ENCODE data around the gene CUEDC1. TPM values are rescaled to one million over a fixed set of nuclear protein-coding genes. Genes with fewer than 3 reads are reported as not detected.
"Not testable (repeated sequence)": the region's sequence is repeated elsewhere in the genome, so short reads cannot be mapped to it uniquely, and the experiment has no call there.

The CUEDC1 gene
- total RNA-seq, 4 donors from 2014 or later = 20.2 to 27.3 (median 24.6) TPM

GRCh38 chr17:57965521-57966160, 10.4 kb upstream of the CUEDC1 start:
- no peak overlapping the region for H3K27ac ChIP-seq
- in situ Hi-C loops (cut with MboI; ENCODE audit: low pct_ligation_motif_present in 1 of 4, low pct_unique_long_range_greater_than_20kb in 1 of 4, low sequenced_read_pairs in 3 of 4) = no loop called here
- intact Hi-C loops (cut with DNase I; ENCODE audit: low total_unique reads) = no loop called here
- no peak overlapping the region for H3K4me3 ChIP-seq
- WGBS, 2 donors (ENCODE audit: low coverage in 1 of 2) = 89 to 90% methylated on average over 4 to 26 of the region's 26 CpGs
- no peak for DNase-seq
- H3K4me1 ChIP-seq = no peaks in the 10 kb centered on the region
- H3K27me3 ChIP-seq = no peaks in the 10 kb centered on the region
- no peaks in the 10 kb centered on the region for H3K9me3 ChIP-seq
- H3K36me3 ChIP-seq = no peaks in the 10 kb centered on the region
- no peak for TF ChIP-seq POLR2A (IDR thresholded peaks at IDR 0.05)
- TF ChIP-seq EP300 (IDR thresholded peaks at IDR 0.05; ENCODE audit: low read depth) = no peak
- no peak for TF ChIP-seq CTCF (IDR thresholded peaks at IDR 0.05)
- no peak for TF ChIP-seq POLR2AphosphoS5 (IDR thresholded peaks at IDR 0.05)

- Histone ChIP-seq H3K4me3 (no peak overlapping the region), H3K36me3 (no peaks in the 10 kb centered on the region), H3K9me3 (no peaks in the 10 kb centered on the region), H3K27ac (no peak overlapping the region), H3K4me1 (no peaks in the 10 kb centered on the region), H3K27me3 (no peaks in the 10 kb centered on the region)
- no peak for DNase-seq
- intact Hi-C loops (cut with DNase I; ENCODE audit: low total_unique reads) (no loop called here), in situ Hi-C loops (cut with MboI; ENCODE audit: low pct_ligation_motif_present in 1 of 4, low pct_unique_long_range_greater_than_20kb in 1 of 4, low sequenced_read_pairs in 3 of 4) (no loop called here)
- WGBS, 2 donors (ENCODE audit: low coverage in 1 of 2) = 92 to 96% methylated on average over 6 of the region's 6 CpGs
- TF ChIP-seq POLR2AphosphoS5 (IDR thresholded peaks at IDR 0.05) = no peak
- TF ChIP-seq EP300 (IDR thresholded peaks at IDR 0.05; ENCODE audit: low read depth) = no peak
- TF ChIP-seq CTCF (IDR thresholded peaks at IDR 0.05) = no peak
- no peak for TF ChIP-seq POLR2A (IDR thresholded peaks at IDR 0.05)
Measured at GRCh38 chr17:57963149-57963511, 7.9 kb upstream of the CUEDC1 start.

GRCh38 chr17:57962279-57963148, 7.3 kb upstream of the CUEDC1 start:
- no peak overlapping the region for H3K27ac ChIP-seq
- H3K4me3 ChIP-seq = no peak overlapping the region
- TF ChIP-seq CTCF (IDR thresholded peaks at IDR 0.05) = no peak
- H3K27me3 ChIP-seq = no peaks in the 10 kb centered on the region
- WGBS, 2 donors (ENCODE audit: low coverage in 1 of 2) = 80 to 83% methylated on average over 4 to 8 of the region's 8 CpGs
- intact Hi-C loops (cut with DNase I; ENCODE audit: low total_unique reads) (no loop called here), in situ Hi-C loops (cut with MboI; ENCODE audit: low pct_ligation_motif_present in 1 of 4, low pct_unique_long_range_greater_than_20kb in 1 of 4, low sequenced_read_pairs in 3 of 4) (no loop called here)
- no peaks in the 10 kb centered on the region for H3K9me3 ChIP-seq
- no peak for DNase-seq
- H3K4me1 ChIP-seq = no peaks in the 10 kb centered on the region
- no peaks in the 10 kb centered on the region for H3K36me3 ChIP-seq

GRCh38 chr17:57959929-57960328, 4.7 kb upstream of the CUEDC1 start:
- H3K27me3 ChIP-seq = no peaks in the 10 kb centered on the region
- no peaks in the 10 kb centered on the region for H3K36me3 ChIP-seq
- no peak overlapping the region for H3K27ac ChIP-seq
- TF ChIP-seq POLR2AphosphoS5 (IDR thresholded peaks at IDR 0.05) = no peak
- TF ChIP-seq CTCF (IDR thresholded peaks at IDR 0.05) = no peak
- no peak for TF ChIP-seq POLR2A (IDR thresholded peaks at IDR 0.05)
- no peak for DNase-seq
- WGBS, 2 donors (ENCODE audit: low coverage in 1 of 2) = 93 to 94% methylated on average over 3 to 6 of the region's 6 CpGs
- no peaks in the 10 kb centered on the region for H3K9me3 ChIP-seq
- no peak overlapping the region for H3K4me3 ChIP-seq
- intact Hi-C loops (cut with DNase I; ENCODE audit: low total_unique reads) (no loop called here), in situ Hi-C loops (cut with MboI; ENCODE audit: low pct_ligation_motif_present in 1 of 4, low pct_unique_long_range_greater_than_20kb in 1 of 4, low sequenced_read_pairs in 3 of 4) (no loop called here)
- H3K4me1 ChIP-seq = peaks cover 9 to 13% (median 12%) of the 10 kb centered on the region in 4 donors

- H3K27me3 ChIP-seq; DNase-seq; H3K36me3 ChIP-seq; intact Hi-C loops (cut with DNase I; ENCODE audit: low total_unique reads); H3K9me3 ChIP-seq; H3K27ac ChIP-seq; in situ Hi-C loops (cut with MboI; ENCODE audit: low pct_ligation_motif_present in 1 of 4, low pct_unique_long_range_greater_than_20kb in 1 of 4, low sequenced_read_pairs in 3 of 4); H3K4me3 ChIP-seq: not testable (repeated sequence)
- peaks cover 9 to 27% (median 19%) of the 10 kb centered on the region in 4 donors for H3K4me1 ChIP-seq
- WGBS, 2 donors (ENCODE audit: low coverage in 1 of 2) = 95 to 96% methylated on average over 11 to 15 of the region's 15 CpGs
Measured at GRCh38 chr17:57958391-57958790, 3.2 kb upstream of the CUEDC1 start.

Measured in transverse colon (tissue), 4 donors.